SK-N-SH (cell line): ENCODE data around the gene LHX5.

Experiments
- CTCF ChIP-seq: fragments of 200-600 bp; sonication (generic); IDR thresholded peaks from 2 replicates; pipeline ENCODE4 v1.6.1; 2017; ENCODE audit warnings: antibody characterized with exemption, mild to moderate bottlenecking, moderate library complexity
- EP300 ChIP-seq, 2 experiments: IDR thresholded peaks; 2 replicates each; pipeline versions ENCODE4 v1.4.0 to v1.6.1; 2012; ENCODE audit warnings: borderline replicate concordance in 1 of 2, low read depth in 1 of 2, low read length in 1 of 2
- EZH2phosphoT487 ChIP-seq: fragments of 200-600 bp; sonication (generic); IDR thresholded peaks from 2 replicates; pipeline ENCODE4 v1.6.1; 2017; ENCODE audit warnings: low read depth, mixed run types, mild to moderate bottlenecking, antibody characterized with exemption, moderate library complexity, borderline replicate concordance
- GABPA ChIP-seq: IDR thresholded peaks from 2 replicates; pipeline ENCODE4 v1.4.0; 2012; ENCODE audit warnings: low read depth, mild to moderate bottlenecking
- GATA2 ChIP-seq: sonication (generic); formaldehyde crosslinking; IDR thresholded peaks from 2 replicates; pipeline ENCODE4 v1.5.0; 2020; ENCODE audit warnings: mild to moderate bottlenecking, missing genetic modification reagents
- MAX ChIP-seq: IDR thresholded peaks from 2 replicates; pipeline ENCODE4 v1.4.0; 2012; ENCODE audit warnings: low read depth
- NFIC ChIP-seq: IDR thresholded peaks from 2 replicates; pipeline ENCODE4 v1.4.0; 2012; ENCODE audit warnings: borderline replicate concordance
- POLR2AphosphoS5 ChIP-seq: IDR thresholded peaks from 2 replicates; pipeline ENCODE4 v1.6.1; 2012; ENCODE audit warnings: low read depth, low read length
- RCOR1 ChIP-seq: fragments of 150-350 bp; IDR thresholded peaks from 2 replicates; pipeline ENCODE4 v1.6.1; 2017; ENCODE audit warnings: antibody characterized with exemption, low read length
- SIN3A ChIP-seq: IDR thresholded peaks from 2 replicates; pipeline ENCODE4 v1.6.1; 2012; ENCODE audit warnings: low read depth, mild to moderate bottlenecking, low read length, moderate library complexity, borderline replicate concordance
- TAF1 ChIP-seq: IDR thresholded peaks from 2 replicates; pipeline ENCODE4 v1.6.1; 2012; ENCODE audit warnings: low read depth, mild to moderate bottlenecking, low read length, moderate library complexity, borderline replicate concordance
- USF2 ChIP-seq: fragments of 150-350 bp; IDR thresholded peaks from 2 replicates; pipeline ENCODE4 v1.6.1; 2017; ENCODE audit warnings: antibody characterized with exemption, low read length, low read depth, borderline replicate concordance
- YY1 ChIP-seq: IDR thresholded peaks from 2 replicates; pipeline ENCODE4 v1.4.0; 2012; ENCODE audit warnings: low read depth, mild to moderate bottlenecking

DNA sequence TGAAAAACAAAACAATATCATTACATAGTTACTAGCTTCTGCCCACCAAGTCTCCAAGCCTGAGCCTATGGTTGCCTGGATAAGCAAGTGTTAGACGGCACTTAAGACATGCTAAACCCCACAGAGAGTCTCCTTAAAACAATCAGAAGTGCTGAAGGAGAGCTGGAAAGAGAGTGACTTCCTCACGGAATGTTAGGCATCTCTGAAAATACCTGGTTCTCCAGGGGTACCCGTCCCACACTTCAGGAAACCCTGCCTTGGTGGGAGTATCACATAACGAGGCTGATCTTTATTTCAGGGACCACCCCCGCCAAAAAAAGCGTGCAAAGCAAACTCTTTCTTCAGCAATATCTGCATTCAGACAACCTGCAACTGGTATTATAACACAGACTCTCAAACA, 18.3 kb downstream of the LHX5 start:
- no peak for TF ChIP-seq GABPA
- no peak for TF ChIP-seq POLR2AphosphoS5
- TF ChIP-seq EP300 (IDR thresholded peaks at IDR 0.05; ENCODE audit: borderline replicate concordance in 1 of 2, low read depth in 1 of 2, low read length in 1 of 2) = no peak
- TF ChIP-seq YY1 = no peak
- no peak for TF ChIP-seq CTCF
- TF ChIP-seq EZH2phosphoT487 = no peak
- no peak for TF ChIP-seq GATA2
- TF ChIP-seq SIN3A = no peak
- no peak for TF ChIP-seq TAF1
- TF ChIP-seq RCOR1 = no peak
- TF ChIP-seq NFIC = no peak
- TF ChIP-seq MAX = no peak
- TF ChIP-seq USF2 = no peak
